ENCODE data around the gene BMPER. TPM values are rescaled to one million over a fixed set of nuclear protein-coding genes. Genes with fewer than 3 reads are reported as not detected.

BMPER gene
- total RNA-seq, 4 donors from 2014 or later: 0.65 to 6.5 (median 3.5) TPM

GRCh38 chr7:33869176-33869575, 36.2 kb upstream of the BMPER start:
- TF ChIP-seq, protein P1, sequence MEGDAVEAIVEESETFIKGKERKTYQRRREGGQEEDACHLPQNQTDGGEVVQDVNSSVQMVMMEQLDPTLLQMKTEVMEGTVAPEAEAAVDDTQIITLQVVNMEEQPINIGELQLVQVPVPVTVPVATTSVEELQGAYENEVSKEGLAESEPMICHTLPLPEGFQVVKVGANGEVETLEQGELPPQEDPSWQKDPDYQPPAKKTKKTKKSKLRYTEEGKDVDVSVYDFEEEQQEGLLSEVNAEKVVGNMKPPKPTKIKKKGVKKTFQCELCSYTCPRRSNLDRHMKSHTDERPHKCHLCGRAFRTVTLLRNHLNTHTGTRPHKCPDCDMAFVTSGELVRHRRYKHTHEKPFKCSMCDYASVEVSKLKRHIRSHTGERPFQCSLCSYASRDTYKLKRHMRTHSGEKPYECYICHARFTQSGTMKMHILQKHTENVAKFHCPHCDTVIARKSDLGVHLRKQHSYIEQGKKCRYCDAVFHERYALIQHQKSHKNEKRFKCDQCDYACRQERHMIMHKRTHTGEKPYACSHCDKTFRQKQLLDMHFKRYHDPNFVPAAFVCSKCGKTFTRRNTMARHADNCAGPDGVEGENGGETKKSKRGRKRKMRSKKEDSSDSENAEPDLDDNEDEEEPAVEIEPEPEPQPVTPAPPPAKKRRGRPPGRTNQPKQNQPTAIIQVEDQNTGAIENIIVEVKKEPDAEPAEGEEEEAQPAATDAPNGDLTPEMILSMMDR (IDR thresholded peaks at IDR 0.05): no peak
- TF ChIP-seq POLR2A (IDR thresholded peaks at IDR 0.05; ENCODE audit: low read depth) (no peak), EP300 (IDR thresholded peaks at IDR 0.05) (no peak), POLR2AphosphoS5 (IDR thresholded peaks at IDR 0.05) (no peak)
- WGBS: 92% methylated on average over 5 of the region's 5 CpGs

GRCh38 chr7:33870120-33870519, 35.2 kb upstream of the BMPER start:
- H3K27me3 ChIP-seq: no peaks in the 10 kb centered on the region
- no peak overlapping the region for H3K27ac ChIP-seq (replicated peaks in 1 of 4)
- DNase-seq (ENCODE audit: extremely low spot score): no peak
- H3K4me1 ChIP-seq: peaks cover 0 to 5% (median 0%) of the 10 kb centered on the region in 4 donors
- no peaks in the 10 kb centered on the region for H3K36me3 ChIP-seq
- 79% methylated on average over 3 of the region's 3 CpGs for WGBS
- H3K9me3 ChIP-seq: no peaks in the 10 kb centered on the region
- TF ChIP-seq POLR2A (IDR thresholded peaks at IDR 0.05; ENCODE audit: low read depth): no peak
- no peak for TF ChIP-seq POLR2AphosphoS5 (IDR thresholded peaks at IDR 0.05)
- TF ChIP-seq, protein P1 (IDR thresholded peaks at IDR 0.05): no peak
- TF ChIP-seq EP300 (IDR thresholded peaks at IDR 0.05): no peak
- H3K4me3 ChIP-seq: no peak overlapping the region
- intact Hi-C loops (cut with DNase I): no loop called here

More at GRCh38 chr7:33869176-33869575, 36.2 kb upstream of the BMPER start:
- H3K36me3 ChIP-seq: no peaks in the 10 kb centered on the region
- no peaks in the 10 kb centered on the region for H3K27me3 ChIP-seq
- no peak overlapping the region for H3K4me3 ChIP-seq
- intact Hi-C loops (cut with DNase I): no loop called here
- no peaks in the 10 kb centered on the region for H3K4me1 ChIP-seq
- DNase-seq (ENCODE audit: extremely low spot score): peak; percentile 10
- H3K27ac ChIP-seq (replicated peaks in 1 of 4): no peak overlapping the region
- no peaks in the 10 kb centered on the region for H3K9me3 ChIP-seq

GRCh38 chr7:33872870-33873269, 32.5 kb upstream of the BMPER start:
- TF ChIP-seq, protein P1 (IDR thresholded peaks at IDR 0.05): no peak
- no peak for TF ChIP-seq POLR2AphosphoS5 (IDR thresholded peaks at IDR 0.05)
- no peak for TF ChIP-seq POLR2A (IDR thresholded peaks at IDR 0.05; ENCODE audit: low read depth)
- no peak for TF ChIP-seq EP300 (IDR thresholded peaks at IDR 0.05)
- Histone ChIP-seq H3K27me3 (no peaks in the 10 kb centered on the region), H3K36me3 (no peaks in the 10 kb centered on the region), H3K4me1 (peaks cover 0 to 5% (median 0%) of the 10 kb centered on the region in 4 donors), H3K4me3 (no peak overlapping the region), H3K27ac (replicated peaks in 1 of 4) (no peak overlapping the region), H3K9me3 (no peaks in the 10 kb centered on the region)
- intact Hi-C loops (cut with DNase I): no loop called here
- no peak for DNase-seq (ENCODE audit: extremely low spot score)
- whole genome bisulfite sequencing: 73% methylated on average over 4 of the region's 4 CpGs

DNA sequence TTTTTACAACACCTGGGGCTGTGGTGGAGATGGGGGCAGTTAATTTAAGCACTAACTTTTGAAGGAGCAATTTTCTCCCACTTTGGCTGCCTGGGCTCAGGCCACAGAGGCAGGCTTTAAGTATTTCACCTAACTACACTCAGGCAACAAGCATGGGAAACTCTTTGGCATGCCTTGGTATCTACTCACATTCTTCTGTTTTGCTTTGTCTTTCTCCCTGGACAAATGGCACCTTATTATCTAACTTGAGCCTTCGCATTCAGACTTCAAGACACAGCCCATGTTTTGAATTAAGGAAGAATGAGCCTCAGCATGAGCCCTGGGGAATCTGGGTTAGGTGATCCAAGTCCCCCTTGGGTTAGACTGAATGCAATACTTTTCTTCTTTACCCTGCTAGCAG, 31.8 kb upstream of the BMPER start:
- 100% methylated on average over 1 of the region's 1 CpG for WGBS
- Histone ChIP-seq H3K27me3 (no peaks in the 10 kb centered on the region), H3K27ac (replicated peaks in 1 of 4) (no peak overlapping the region), H3K36me3 (no peaks in the 10 kb centered on the region), H3K4me3 (no peak overlapping the region), H3K9me3 (no peaks in the 10 kb centered on the region), H3K4me1 (peaks cover 0 to 5% (median 0%) of the 10 kb centered on the region in 4 donors)
- intact Hi-C loops (cut with DNase I): no loop called here
- TF ChIP-seq, protein P1 (IDR thresholded peaks at IDR 0.05): no peak
- TF ChIP-seq EP300 (IDR thresholded peaks at IDR 0.05) (no peak), POLR2AphosphoS5 (IDR thresholded peaks at IDR 0.05) (no peak)
- peak; percentile 24 for DNase-seq (ENCODE audit: extremely low spot score)

Data from esophagus muscularis mucosa (tissue), 4 donors.